AML-193 (cell line): ENCODE measurements around the gene PARVG.

ENCODE experiments used
- DNase-seq, 2 experiments: peaks; one replicate each; lab custom pipeline; 2025; lab: John Stamatoyannopoulos, UW

The PARVG gene

GRCh38 chr22:44179989-44180705, 578 bp upstream of the PARVG start:
- DNase-seq = peak; percentile 38 to 59

- DNase-seq = peak; percentile 31 to 48
Observed at GRCh38 chr22:44181033-44181911, 547 bp downstream of the PARVG start.

DNA sequence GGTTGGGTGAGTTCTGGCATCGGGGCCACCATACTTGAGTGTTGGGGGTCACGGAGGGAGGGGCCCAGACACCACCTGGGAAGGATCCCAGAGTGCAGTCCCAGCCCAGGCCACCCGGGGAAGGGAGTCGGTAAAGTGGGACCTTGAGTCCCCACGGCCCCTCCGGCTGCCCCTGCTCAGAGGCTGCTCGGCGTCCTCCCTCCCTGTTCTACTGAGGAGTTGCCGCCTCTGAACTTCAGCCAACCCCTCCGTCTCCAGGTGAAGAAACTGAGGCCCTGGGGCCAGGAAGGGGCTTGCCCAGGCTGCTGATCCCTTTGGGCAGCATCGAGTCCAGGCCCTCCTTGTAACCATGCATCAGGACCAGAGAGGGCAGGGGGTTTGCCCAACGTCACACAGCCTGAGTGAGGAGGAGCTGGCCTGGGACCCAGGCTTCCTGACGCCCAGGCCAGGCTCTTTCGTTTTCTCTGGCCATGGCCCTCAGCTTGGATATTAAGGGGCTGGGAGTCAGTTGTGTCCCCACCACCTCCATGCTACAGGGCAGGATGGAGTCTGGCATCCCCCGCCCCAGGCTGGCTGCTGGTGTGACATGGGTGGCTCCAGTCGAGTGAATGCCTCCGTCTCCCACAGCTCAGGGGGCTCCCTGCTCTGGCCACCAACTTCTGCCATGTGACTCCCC, 1.3 kb downstream of the PARVG start:
- peak in 1 of 2 experiments; percentile 11 for DNase-seq

GRCh38 chr22:44182588-44183286, 2.0 kb downstream of the PARVG start:
- DNase-seq = peak; percentile 81 to 86

GRCh38 chr22:44183287-44183588, 2.5 kb downstream of the PARVG start:
- no peak for DNase-seq

- no peak for DNase-seq
Observed at GRCh38 chr22:44184006-44184405, 3.3 kb downstream of the PARVG start.

GRCh38 chr22:44185237-44186120, 4.8 kb downstream of the PARVG start:
- DNase-seq = no peak

- no peak for DNase-seq
Observed at GRCh38 chr22:44186121-44186510, 5.4 kb downstream of the PARVG start.

DNA sequence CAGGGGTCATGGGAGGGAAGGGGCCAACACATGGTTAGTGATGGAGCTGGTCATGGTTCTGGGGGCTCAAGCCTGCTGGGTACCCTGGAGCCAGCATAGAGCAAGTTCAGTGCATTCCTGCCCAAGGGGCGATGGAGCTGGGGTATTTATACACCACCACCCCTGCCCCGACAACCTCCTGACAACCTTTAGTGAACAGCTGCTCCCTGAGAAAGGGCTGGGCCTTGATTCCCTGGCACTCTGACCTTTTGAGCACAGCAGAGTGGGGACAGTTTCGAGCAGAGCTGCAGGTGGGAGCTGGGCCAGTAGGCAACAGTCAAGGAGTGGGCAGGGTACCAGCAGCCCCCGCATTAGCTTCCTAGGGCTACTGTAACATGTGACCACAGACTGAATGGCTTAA, 6.0 kb downstream of the PARVG start:
- no peak for DNase-seq

GRCh38 chr22:44187652-44188230, 7.0 kb downstream of the PARVG start:
- no peak for DNase-seq

- no peak for DNase-seq
Observed at GRCh38 chr22:44188316-44188715, 7.6 kb downstream of the PARVG start.

DNA sequence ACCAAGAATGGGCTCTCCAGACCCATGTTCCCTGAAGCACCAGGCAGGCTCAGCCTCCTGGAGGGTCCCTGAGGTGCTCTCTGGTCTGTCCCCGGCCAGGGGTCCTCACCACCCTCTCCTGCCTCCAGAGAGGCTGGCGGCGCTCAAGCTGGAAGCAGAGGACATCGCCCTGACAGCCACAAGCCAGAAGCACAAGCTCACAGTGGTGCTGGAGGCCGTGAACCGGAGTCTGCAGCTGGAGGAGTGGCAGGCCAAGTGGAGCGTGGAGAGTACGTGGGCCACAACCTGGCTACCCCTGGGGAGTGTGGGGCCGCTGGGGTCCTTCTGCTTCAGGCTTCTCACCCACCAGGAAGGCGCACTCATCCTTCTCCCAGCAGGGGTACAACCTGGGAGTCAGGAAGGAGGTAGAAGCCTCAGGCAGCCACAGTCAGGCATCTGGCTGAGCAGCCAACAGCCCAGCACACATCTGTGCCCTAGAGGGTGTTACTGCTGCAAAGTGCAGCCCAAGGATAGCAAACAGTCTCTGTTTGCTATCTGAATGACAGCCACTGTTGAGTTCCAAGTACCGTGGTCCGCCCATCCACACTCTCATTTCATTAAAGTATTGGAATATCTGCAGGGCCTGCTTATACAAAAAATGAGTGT, 8.4 kb downstream of the PARVG start:
- no peak for DNase-seq

DNA sequence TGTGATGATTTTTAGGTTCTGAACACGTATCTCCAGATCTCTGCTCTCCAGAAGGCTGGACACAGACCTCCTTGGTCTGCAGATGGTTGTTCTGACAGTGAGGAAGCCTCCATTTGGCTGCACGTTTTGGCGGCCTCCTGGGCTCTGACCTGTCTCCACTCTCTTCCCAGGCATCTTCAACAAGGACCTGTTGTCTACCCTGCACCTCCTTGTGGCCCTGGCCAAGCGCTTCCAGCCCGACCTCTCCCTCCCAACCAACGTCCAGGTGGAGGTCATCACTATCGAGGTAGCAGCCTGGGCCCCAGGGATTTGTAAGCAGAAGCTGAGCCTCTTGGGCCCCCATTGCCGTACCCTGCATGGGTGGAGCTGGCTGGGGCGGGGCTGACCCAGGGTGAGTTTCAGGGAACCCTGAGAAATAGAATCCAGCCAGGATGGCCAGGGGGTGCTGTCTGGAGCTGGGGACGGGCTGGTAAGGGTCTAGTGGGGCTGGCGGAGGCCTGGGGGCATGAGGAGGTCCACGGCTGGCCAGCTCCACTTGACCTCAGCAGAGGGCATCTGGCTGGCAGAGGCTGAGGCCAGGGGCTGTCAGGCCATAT, 9.8 kb downstream of the PARVG start:
- DNase-seq = no peak

- DNase-seq = no peak
Observed at GRCh38 chr22:44191036-44191454, 10.3 kb downstream of the PARVG start.

DNA sequence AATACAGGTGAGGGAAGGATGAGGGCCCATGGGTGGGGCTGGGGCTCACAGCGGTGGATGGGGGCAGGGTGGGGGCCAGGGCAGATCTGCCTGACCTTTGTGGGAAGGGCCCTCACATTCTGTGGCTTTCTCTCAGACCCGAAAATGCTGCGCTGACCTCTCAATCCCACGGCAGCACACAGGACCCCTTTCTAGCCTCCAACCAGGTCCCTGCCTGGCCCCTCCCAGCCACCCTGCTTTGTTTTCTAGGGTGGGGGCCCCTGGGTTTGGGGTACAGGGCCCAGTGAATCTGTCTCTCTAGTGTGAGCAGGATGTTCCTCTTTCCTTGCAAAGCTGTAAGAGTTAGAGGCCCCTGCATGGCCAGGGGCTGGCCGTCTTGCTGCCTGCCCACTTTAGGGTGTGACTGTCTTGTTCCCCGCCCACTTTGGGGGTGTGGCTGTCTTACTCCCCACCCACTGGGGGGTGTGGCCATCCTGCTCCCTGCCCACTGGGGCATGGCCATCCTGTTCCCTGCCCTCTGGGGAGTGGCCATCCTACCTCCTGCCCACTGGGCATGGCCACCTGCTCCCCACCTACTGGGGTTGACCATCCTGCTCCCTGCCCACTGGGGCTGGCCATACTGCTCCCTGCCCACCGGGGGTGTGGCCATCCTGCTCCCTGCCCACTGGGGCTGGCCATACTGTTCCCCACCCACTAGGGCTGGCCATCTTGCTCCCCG, 11.5 kb downstream of the PARVG start:
- peak; percentile 9 to 27 for DNase-seq

- DNase-seq = no peak
Observed at GRCh38 chr22:44192816-44193534, 12.2 kb downstream of the PARVG start.

DNA sequence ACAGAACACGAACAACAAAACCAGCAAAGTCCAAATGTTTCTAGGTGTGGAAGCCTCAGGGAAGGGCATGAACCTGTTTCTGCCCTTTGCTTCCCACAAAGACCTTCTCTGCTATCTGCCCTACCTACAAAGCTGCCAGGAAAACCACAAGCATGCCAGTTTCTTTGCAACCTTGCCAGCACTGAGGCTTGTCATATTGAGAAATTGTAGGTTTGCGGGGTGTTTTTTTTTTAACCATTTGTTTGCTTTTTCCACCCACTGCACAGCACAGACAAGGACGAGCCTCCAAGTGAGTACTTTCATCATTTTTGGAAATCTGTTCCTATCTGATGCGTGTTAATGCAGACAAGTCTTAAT, 12.8 kb downstream of the PARVG start:
- DNase-seq = peak; percentile 5 to 17

- no peak for DNase-seq
Observed at GRCh38 chr22:44194569-44194968, 13.8 kb downstream of the PARVG start.
